GM21381 (cell line): Measurements from ENCODE around the gene MBP.
"Not testable (repeated sequence)": the region's sequence is repeated elsewhere in the genome, so short reads cannot be mapped to it uniquely, and the experiment has no call there.

Experiments used
- ATAC-seq: cut with Tn5 transposase; IDR thresholded peaks from one replicate; pipeline ENCODE4 v1.9.1; 2021; ENCODE audit warnings: mild to moderate bottlenecking, moderate library complexity; ENCODE audit not compliant: unreplicated experiment

The MBP gene

DNA sequence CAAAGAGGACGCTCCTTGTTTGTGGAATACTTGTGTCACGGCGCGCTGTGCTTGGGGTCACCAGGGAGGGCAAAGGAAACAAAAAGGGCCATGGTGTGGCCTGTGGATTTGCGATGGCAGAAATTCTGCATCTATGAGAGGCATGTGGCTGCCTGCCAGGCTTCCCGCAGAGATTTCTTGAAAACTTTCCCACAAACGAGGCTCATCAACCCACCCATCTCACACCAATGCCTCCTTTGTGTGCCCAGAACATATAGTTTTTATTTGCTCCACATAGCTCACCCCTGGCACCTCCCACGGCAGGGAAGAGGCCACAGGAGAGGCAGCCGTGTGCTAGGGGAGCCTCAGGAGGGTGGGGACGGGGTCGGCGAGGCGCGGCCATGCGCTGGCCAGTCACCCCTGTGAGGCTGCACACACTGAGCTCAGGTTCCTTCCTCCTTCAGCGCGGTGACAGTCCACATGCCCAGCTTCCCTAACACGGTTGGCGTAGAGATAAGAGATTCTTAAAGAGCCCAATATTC lies 100.3 kb downstream of the MBP start:
- no peak for ATAC-seq

DNA sequence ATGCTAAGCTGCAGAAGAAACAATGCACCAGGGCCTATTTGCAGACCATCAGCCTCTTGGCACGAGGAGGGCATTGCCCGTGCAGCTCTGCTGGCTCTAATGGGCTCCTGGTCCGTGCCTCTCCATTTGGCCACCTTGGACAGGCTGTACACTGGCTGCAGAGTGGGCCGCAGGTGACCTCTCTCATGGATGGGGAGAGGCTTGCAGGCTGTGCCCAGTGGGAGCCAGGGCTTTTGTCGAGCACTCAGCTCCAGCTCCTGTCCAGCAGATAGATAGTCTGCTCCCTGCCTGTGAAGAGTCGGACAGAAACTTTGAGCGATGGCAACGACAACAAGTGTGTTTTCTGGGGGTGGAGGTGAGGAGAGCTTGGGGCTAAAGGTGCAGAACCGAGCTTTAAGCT lies 100.9 kb downstream of the MBP start:
- no peak for ATAC-seq

DNA sequence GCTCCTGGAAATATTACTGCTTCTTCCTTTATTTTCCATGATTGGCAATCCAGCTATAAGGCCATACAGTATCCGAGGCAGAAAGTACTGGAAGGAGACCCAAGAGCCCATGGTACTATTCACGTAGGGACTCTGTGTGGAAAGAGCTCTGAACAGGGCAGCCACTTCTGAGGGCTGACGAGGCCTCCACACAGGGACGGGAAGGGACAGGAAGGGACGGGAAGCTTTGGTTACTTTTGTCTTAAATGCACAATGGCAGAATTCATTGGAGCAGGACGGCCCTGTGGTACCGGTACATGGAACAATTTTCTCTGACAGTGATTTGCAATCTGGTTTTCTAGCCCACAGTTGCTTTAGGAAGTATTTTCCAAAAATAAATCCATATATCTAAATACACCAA lies 102.4 kb downstream of the MBP start:
- no peak for ATAC-seq

DNA sequence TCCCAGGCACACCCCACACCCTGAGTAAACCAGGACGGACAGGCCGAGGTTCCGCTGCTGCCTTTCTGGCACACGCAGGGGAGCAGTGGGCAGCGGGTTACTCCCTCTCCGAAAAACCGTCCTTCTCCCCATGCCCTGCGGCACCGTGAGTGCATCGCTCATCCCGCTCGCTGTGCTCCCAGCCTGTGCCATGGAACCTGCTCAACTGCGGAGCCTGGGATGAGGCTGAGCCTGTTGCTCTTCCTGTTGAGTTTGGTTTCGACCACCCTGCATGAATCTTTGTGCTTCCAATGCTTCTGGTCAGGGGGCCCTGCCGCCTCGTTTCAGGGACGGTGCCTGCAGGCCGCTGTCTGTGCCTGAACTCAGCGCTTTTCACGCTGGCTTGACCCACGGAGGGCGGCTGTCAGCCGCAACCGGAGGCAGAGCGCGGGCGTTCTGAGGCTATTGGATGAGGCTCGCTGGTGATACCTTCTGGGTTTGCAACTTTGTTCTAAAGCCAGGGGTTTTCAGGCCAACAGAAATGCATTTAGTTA lies 106.7 kb downstream of the MBP start:
- ATAC-seq, result no peak

DNA sequence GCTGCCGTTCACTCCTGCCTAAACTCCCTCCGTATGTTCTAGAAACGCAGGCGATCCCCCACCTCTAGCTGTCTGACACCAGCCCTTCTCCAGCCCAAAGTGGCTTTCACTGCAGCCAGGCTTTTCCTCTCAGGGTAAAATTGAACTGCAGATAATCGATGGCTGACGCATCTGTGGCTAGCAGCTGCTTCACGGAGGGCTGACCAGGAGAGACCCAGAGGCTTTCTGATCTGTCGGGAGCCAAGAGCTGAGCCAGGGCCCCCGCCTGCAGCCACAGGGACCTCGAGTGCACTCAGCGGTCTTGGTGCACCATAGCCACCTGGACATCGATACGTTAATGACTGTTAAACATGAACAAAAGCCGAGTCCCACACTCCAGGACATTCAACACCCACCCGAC lies 107.5 kb downstream of the MBP start:
- no peak for ATAC-seq

DNA sequence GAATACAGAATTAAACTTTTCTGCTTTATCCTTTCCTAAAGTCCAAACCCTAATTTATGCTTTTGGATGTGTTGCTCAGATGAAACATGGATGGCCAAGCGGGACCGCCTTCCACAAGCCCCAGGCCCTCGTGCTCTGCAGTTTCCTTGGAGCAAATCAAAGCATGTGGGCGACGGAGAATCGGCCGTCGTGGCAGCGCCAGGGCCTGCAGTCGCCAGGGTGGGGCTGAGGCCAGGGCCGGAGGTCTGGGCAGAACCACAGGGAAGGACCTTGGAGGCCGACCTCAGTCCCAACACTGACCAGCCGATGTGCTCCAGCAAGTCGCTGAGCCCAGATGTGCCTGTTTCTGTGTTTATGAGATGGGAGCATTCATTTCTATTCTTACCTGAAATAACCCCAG lies 108.1 kb downstream of the MBP start:
- no peak for ATAC-seq

DNA sequence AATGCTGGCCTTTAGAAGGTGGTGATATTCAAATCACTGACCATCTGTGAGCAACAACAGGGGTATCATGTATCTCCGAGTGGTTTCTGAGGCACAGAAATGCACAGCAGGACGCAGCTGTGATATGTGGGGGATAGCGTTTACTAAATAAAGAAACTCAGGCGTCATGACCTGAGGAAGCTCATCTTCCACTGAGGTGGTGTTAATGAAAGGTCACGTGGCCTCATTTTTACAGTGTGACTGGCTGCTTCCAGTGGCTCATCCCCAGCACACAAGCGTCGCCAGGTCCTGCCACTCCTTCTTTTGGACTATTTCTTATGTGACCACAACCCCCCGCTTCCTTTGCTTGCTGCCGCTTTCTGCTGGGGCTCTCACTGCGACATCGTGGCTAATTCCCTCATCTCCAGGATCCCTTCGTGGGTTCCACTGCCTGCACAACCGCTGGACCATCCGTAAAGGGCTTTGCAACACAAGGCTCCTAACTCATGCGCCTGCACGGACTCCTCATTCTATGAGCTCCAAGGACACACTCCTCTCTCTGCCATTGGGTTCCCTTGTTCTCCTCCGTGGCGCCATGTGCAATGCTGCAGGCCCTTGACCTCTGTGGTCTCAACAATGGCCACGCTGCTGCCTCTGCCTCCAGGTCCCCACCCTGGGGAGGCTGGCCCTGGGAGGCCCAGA lies 109.3 kb downstream of the MBP start:
- no peak for ATAC-seq

DNA sequence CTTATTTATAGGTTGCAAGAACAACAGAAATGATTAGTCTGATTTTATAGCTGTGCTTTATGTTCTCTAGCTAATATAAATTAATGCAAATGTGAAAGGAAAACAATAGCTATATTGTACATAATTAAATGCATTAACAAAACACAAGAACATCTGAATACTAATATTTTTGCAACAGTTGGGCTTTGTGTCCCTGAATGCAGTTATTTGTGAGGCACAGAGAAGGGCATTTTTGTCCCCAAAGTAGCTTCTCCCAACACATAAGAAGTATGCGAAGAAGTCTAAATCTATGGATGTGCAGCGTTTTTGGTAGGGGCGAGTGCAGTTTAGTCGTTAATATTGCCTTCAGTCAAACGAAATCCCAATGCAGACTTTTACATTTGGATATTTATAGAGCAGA lies 110.0 kb downstream of the MBP start:
- no peak for ATAC-seq

DNA sequence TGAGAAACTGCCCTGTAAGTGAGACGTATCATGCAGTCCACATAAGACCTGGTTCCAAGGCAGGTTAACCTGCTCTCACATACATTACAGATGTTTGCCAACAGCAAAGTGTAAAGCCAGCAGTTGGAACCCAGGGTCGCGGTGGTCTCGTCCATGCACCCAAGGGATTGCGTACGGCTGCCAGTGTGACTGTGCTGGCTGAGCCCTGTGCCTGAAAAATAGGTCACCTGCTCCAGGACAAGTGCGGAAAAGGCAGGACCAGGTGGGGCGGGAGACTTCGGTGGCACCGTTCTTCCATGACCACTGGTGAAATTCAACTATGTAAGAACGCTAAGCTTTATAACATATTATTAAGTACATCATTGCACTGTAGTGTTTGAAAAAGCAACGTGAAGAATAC lies 110.5 kb downstream of the MBP start:
- no peak for ATAC-seq

DNA sequence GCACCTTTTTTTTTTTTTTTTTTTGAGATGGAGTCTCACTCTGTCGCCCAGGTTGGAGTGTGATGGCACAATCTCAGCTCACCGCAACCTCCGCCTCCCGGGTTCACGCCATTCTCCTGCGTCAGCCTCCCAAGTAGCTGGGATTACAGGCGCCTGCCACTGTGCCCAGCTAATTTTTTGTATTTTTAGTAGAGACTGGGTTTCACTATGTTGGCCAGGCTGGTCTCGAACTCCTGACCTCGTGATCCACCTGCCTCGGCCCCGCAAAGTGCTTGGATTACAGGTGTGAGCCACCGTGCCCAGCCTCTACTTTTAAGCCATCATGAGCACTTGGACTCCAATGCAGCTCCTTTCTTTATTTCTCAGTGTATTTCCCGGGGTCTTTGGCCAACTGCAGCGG lies 111.1 kb downstream of the MBP start:
- ATAC-seq, result not testable (repeated sequence)

DNA sequence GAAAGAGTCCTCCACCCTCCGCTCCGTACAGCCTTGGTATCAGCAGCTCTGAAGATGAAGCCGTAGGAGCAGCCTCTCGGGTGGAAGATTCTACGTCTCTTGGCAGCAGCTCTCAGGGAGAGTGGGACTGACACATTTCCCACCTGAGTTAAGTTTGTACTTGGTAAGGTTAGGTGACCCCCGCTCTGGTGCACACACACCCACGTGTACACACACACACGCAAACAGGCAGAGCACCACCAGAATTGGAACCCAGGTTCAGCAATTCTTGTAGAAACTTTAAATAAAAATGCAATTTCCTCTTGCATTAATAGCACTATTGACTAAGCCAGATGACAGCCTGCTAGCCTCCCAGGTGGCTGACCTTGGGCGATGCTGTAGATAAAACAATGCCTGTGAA lies 111.5 kb downstream of the MBP start:
- ATAC-seq, result no peak

DNA sequence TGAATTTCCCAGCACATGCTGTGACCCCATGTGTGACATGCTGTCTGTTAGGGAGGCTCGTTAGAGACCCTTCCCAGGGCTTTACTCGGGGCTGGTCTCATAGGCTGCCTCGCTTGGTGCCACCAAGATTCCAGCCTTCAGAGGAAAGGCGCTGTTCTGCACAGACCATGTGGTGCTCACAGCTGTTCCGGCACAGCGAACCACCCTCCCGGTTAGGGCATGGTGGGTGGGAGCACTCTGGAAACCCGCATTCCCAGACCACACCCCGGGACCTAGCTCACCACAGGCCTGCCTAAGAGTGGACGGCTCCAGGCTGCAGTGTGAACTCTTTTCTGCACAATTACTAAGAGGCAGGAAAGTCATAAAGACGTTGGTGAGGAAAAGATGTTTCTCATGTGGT lies 112.0 kb downstream of the MBP start:
- ATAC-seq, result no peak

DNA sequence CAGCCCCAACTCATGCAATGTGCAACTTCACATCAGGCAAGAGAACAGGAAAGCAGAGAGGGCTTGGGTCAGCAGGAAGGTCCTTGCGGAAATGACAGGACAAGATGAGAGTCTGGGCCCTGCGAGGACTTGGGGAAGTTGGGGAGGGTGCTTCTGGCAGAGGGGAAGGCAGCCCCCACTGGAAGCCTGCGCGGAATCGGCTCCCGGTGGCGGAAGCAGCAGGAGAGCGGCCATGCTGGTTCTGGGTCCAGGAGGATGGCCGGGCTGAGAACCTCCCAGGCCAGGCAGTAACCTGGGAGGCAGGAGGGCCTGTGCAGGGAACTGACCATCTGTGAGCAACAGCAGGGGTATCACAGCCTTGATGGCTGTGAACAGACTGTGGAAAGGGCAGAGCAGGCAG lies 112.9 kb downstream of the MBP start:
- ATAC-seq, result no peak

DNA sequence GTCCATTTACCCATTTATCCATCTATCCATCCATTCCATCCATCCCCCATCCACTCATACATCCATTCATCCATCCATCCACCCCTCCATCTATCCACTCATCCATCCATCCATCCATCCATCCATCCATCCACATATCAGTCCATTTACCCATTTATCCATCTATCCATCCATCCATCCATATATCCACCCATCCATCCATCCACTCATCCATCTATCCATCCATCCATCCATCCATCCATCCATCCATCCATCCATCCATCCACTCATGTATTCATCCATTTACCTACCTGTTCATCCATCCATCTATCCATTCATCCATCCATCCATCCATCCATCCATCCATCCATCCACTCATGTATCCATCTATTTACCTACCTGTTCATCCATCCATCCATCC lies 113.9 kb downstream of the MBP start:
- not testable (repeated sequence) for ATAC-seq

DNA sequence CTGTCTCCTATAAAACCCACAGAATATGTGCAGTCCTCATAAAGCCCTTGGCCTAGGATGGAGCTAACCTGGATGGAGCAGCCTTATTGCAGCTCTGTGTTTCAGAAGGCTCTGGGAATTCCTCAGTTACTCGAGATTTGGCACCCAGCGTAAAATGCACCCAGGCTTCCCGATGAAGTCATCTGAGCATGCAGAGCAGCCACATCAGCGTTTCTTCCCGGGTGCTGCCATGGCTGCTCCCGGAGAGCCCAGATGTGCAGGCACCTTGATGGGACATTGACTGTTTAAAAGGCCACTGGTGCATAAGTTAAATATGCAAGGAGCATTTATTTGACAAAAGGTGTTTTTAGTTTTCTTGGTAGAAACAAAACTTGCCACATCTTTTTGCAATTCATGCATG lies 115.2 kb downstream of the MBP start:
- no peak for ATAC-seq

DNA sequence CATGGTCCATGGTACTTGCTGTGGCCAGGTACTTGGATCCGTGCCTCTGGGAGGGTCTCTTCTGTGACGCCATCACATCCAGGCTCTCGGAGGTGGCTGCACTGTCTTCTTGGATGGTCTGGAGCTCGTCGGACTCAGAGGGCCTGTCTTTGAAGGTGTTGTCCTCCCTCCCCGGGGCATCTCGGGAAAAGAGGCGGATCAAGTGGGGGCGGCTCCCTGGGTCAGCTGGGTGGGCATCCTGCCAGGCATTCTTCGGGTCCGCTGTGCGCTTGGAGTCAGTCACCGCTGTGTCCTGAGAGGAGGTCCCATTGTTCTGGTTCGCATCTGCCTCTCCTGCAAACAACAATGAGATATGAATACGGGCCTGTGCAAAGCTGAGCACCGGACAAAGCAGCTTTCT lies 115.6 kb downstream of the MBP start:
- no peak for ATAC-seq

DNA sequence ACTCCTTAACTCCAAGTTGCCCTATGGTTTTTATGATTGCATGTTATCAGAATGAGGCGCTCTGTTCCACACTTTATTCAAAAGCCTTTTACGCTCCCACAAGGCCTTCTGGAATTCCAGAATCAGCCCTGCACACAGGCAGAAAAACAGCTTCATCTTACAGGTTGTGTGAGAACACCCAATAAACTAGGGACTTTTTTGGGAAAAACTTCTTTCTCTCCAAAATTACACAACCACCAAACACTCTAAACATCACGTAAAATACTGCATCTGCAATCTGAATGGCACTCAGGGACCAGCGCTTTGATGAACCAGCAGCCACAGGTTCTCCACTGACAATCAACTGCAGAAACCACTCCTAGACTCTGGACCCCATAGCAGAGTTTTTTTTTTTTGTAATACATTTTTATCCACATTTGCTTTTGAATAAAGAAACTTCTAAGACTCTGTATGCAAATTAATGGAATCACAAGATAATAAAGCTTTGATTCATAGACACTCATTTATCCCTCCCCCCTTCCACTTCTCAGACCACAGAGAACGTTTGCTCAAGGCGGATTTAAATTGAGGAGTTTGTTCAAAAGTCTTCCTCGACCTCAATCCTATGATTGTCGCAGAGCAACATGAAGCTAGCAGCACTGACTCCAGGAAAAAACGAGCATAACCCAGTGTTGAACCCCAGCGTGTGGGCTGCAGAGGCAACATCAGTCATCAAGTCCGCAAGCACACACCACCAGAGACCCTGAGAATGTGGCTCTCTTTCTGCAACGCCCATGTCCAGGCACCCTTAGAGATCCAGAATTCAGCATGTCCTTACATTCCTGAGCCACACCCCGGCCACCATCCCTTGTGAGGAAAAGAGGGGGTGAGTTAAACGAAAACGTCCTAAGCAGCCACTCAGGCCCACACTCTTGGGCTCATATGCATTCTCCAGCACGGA lies 116.5 kb downstream of the MBP start:
- no peak for ATAC-seq

DNA sequence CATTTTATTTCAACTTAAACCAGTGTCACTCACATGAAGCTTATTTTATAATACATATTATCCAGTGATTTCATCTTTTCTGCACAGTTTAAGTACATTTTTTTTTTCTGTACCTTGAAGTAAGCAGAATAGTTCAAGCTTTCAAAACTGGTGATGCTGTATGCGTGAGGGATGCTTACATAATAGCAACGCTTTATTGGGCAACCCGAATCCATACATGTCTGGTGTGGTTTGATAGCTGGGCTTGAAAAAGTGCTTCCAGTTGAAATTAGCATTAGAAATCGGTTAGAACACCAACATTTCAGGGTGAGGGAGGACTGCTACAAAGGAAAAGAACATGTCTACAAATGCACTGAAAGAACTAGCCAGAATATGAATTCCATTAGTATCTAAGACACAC lies 117.4 kb downstream of the MBP start:
- ATAC-seq, result no peak

DNA sequence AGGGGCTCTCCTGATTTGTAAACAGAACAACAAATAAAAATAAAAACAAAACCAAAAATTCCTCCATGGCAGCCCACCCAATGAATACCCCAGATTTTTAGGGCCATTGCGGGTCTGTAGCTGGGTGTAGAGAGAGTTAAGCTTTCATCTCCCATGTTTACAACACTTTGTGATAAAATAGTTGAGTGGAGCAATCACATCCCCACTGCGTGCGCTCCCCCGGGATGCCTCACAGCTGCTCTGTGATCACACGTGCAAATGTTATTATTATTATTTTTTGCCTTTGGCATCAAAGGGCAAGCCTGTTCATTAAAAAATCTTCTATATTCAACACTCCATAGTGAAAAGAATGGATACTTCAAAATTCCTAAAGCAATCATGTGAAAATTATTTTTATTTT lies 118.0 kb downstream of the MBP start:
- no peak for ATAC-seq

DNA sequence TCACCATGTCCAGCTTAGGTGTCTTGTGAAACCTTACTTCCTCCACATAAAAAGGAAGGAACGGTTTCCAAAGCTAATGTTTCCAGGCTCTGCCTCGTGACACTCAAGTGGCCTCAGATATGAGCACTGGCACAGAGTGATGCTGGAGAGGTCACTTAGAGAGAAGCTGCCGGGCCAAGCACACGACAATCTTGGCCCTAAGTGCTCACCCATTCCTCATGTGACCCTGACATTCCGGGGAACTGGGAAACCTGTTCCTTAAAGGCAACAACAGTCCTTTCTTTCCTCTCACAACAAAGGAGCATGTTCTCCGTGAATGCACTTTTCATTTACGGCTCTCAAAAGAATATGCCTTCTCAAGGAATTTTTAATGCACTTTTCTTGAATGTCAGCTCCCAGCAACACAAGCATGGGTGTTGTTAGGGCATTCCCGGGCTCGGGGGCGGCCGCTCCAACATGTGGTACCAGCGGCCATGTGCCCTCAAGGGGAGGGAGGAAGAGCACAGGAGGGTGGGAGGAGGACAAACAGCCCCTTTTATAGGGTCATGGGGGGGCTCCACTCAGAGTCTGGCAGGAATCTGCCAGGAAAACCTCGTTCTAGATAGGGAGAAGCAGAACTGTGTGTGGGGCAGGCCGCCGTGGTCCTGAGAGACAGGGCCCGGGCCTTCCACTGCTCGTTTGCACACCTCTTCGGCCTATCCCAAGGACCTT lies 118.6 kb downstream of the MBP start:
- no peak for ATAC-seq

DNA sequence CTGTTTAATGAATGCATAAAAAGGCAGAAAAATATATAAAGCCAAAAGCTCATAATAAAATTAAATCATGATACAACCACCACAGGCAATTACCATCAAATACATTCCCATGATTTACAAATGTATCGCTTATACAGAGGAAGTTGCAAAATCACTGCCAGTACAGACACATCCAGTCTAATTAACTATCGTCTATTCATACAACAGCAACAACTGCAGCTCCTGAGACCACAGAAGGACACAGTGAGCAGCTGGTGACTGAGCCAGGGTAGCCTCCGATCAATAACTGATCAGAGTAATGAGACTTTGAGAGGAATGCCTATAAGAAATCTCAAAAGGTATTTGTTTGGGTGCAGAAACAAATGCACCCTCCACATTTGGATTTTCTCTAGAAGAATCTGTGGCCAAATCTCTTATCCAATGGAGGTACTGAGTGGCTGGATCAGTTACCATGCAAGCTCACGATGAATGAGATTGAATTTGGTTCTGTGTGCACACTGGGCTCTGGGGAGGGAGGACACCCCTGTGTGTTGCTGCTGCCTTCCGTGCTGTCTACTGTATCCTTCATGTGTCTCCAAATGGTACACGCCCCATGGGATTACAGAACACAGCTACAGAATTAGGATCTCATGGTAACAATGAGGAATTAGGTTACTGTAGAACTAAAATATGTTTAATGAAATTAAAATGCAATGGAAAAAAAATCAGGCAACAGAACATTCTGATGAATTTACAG lies 119.6 kb downstream of the MBP start:
- ATAC-seq, result no peak
